ENCODE results near the gene GRK5.

GRCh38 chr10:119290301-119291048, 83.1 kb downstream of the GRK5 start:
- TF ChIP-seq CTCF (conservative IDR thresholded peaks at IDR 0.05; ENCODE audit: low read depth, low read length) (peak; percentile 31), EZH2 (IDR thresholded peaks at IDR 0.05; ENCODE audit: borderline replicate concordance, low read depth, low read length, poor library complexity, severe bottlenecking) (no peak)
